SK-N-MC (cell line): ENCODE measurements around the gene NDUFA13.

Source experiments
- EZH2 ChIP-seq: fragments of 200-600 bp; sonication (generic); IDR thresholded peaks from one replicate; pipeline ENCODE4 v1.6.1; 2017; ENCODE audit warnings: antibody characterized with exemption
- POLR2AphosphoS5 ChIP-seq: IDR thresholded peaks from 2 replicates; pipeline ENCODE4 v1.6.1; 2012; ENCODE audit warnings: mild to moderate bottlenecking, low read depth, low read length, borderline replicate concordance

GRCh38 chr19:19514881-19515641, 964 bp upstream of the NDUFA13 start, which contains the start of gene TSSK6:
- TF ChIP-seq EZH2 (no peak), POLR2AphosphoS5 (no peak)
